ENCODE measurements around the gene GPC4.

DNA sequence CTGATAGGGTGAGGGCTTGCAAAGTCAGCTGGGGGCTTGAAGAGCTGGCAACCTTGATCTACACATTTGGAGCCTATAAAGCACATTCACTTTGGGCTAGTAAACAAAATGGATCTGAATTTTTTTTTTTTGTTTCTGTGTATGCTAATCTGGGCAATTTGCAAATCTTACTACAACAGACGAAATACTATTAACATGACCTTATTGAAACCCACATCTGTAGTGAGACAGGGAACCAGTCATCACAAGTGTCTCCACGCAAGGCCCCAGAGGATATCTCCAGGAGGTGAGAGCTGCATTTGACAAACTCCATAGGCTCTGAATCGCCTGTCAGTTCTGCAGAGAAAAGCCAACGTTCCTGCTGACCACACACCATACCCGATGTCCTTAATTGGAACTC is 164.1 kb downstream of the GPC4 start:
- no peak for TF ChIP-seq EZH2phosphoT487 (conservative IDR thresholded peaks at IDR 0.05; ENCODE audit: low read length)
- no peak for TF ChIP-seq CTCF (IDR thresholded peaks at IDR 0.05; ENCODE audit: insufficient read depth, low read length, poor library complexity, severe bottlenecking)

All from SU-DHL-6 (cell line).